SJSA1 (cell line): ENCODE data around the gene POU2F2. TPM values are rescaled to one million over a fixed set of nuclear protein-coding genes. Genes with fewer than 3 reads are reported as not detected.
A peak's percentile ranks its signal among the peaks of the same experiment; 100 is the strongest.

ENCODE experiments used
- DNase-seq, 2 experiments: peaks; one replicate each; pipeline ENCODE4 v3.0.0-alpha.2; 2015 to 2020; ENCODE audit warnings: low spot score in 2 of 2, low read depth in 1 of 2
- H3K27ac ChIP-seq: fragments of 250-450 bp; sonication (Bioruptor Pico); 2 replicates; pipeline ENCODE4 v1.5.1; 2020; ENCODE audit warnings: mild to moderate bottlenecking, moderate library complexity
- H3K27me3 ChIP-seq: fragments of 250-450 bp; sonication (Bioruptor Pico); replicated peaks from 2 replicates; pipeline ENCODE4 v1.5.1; 2020; ENCODE audit warnings: mild to moderate bottlenecking, moderate library complexity
- H3K36me3 ChIP-seq: fragments of 250-450 bp; sonication (Bioruptor Pico); 2 replicates; pipeline ENCODE4 v1.5.1; 2020; ENCODE audit warnings: mild to moderate bottlenecking
- H3K4me1 ChIP-seq: fragments of 250-450 bp; sonication (Bioruptor Pico); replicated peaks from 2 replicates; pipeline ENCODE4 v1.6.1; 2021; ENCODE audit warnings: mild to moderate bottlenecking
- H3K4me3 ChIP-seq: fragments of 250-450 bp; sonication (Bioruptor Pico); 2 replicates; pipeline ENCODE4 v1.5.1; 2020; ENCODE audit warnings: mild to moderate bottlenecking
- H3K9me3 ChIP-seq: fragments of 250-450 bp; sonication (Bioruptor Pico); replicated peaks from 2 replicates; pipeline ENCODE4 v1.5.1; 2020; ENCODE audit warnings: mild to moderate bottlenecking
- total RNA-seq: library from RNA; depleted of rRNA; stranded (reverse); fragments of >200 nt; shearing (Covaris generic); gene quantifications from 2 replicates; pipeline ENCODE4 v1.2.3, GENCODE V29; 2014; rRNA removed

The POU2F2 gene
- total RNA-seq = 0.05 TPM in 1 of 2 replicates, not detected in the other

GRCh38 chr19:42132030-42132628, at the start of gene POU2F2:
Gene POU2F2, minus strand, starts transcription at chr19:42132446. Its CDS starts 35 bp downstream, at chr19:42132411.
- Histone ChIP-seq H3K27ac (no peak within 1 kb of the TSS), H3K9me3 (no peaks in the 10 kb centered on the region), H3K4me3 (no peak within 1 kb of the TSS), H3K4me1 (peaks cover 36% of the 10 kb centered on the region), H3K36me3 (no peaks in the 10 kb centered on the region), H3K27me3 (no peaks in the 10 kb centered on the region)
- no peak for DNase-seq

GRCh38 chr19:42178791-42179674, 46.8 kb upstream of the POU2F2 start:
- no peaks in the 10 kb centered on the region for H3K9me3 ChIP-seq
- peaks cover 16% of the 10 kb centered on the region for H3K4me1 ChIP-seq
- no peak overlapping the region for H3K27ac ChIP-seq
- no peak overlapping the region for H3K4me3 ChIP-seq
- no peaks in the 10 kb centered on the region for H3K36me3 ChIP-seq
- H3K27me3 ChIP-seq = peaks cover 60% of the 10 kb centered on the region
- no peak for DNase-seq

GRCh38 chr19:42177686-42178019, 45.4 kb upstream of the POU2F2 start:
- H3K27ac ChIP-seq = no peak overlapping the region
- H3K4me3 ChIP-seq = no peak overlapping the region
- no peaks in the 10 kb centered on the region for H3K9me3 ChIP-seq
- H3K4me1 ChIP-seq = peaks cover 16% of the 10 kb centered on the region
- no peaks in the 10 kb centered on the region for H3K36me3 ChIP-seq
- H3K27me3 ChIP-seq = peaks cover 64% of the 10 kb centered on the region
- no peak for DNase-seq

GRCh38 chr19:42176990-42177685, 44.9 kb upstream of the POU2F2 start:
- Histone ChIP-seq H3K27ac (no peak overlapping the region), H3K4me1 (peaks cover 16% of the 10 kb centered on the region), H3K9me3 (no peaks in the 10 kb centered on the region), H3K4me3 (peak overlapping the region; percentile 14), H3K36me3 (no peaks in the 10 kb centered on the region), H3K27me3 (peaks cover 66% of the 10 kb centered on the region)
- DNase-seq = peak; percentile 58 to 81

- H3K4me3 ChIP-seq = peak overlapping the region; percentile 24
- peaks cover 70% of the 10 kb centered on the region for H3K27me3 ChIP-seq
Measured at GRCh38 chr19:42176649-42176989, 44.4 kb upstream of the POU2F2 start.

GRCh38 chr19:42175952-42176648, 43.9 kb upstream of the POU2F2 start:
- peak in 1 of 2 experiments; percentile 16 for DNase-seq
- Histone ChIP-seq H3K9me3 (no peaks in the 10 kb centered on the region), H3K36me3 (no peaks in the 10 kb centered on the region), H3K27ac (no peak overlapping the region), H3K4me3 (peak overlapping the region; percentile 24), H3K4me1 (peaks cover 16% of the 10 kb centered on the region), H3K27me3 (peaks cover 71% of the 10 kb centered on the region)

More at GRCh38 chr19:42176649-42176989, 44.4 kb upstream of the POU2F2 start:
- H3K36me3 ChIP-seq = no peaks in the 10 kb centered on the region
- DNase-seq = no peak
- H3K9me3 ChIP-seq = no peaks in the 10 kb centered on the region
- H3K27ac ChIP-seq = no peak overlapping the region
- H3K4me1 ChIP-seq = peaks cover 16% of the 10 kb centered on the region

GRCh38 chr19:42174958-42175734, 42.9 kb upstream of the POU2F2 start:
- H3K4me3 ChIP-seq = no peak overlapping the region
- H3K36me3 ChIP-seq = no peaks in the 10 kb centered on the region
- H3K27ac ChIP-seq = no peak overlapping the region
- H3K27me3 ChIP-seq = peaks cover 75% of the 10 kb centered on the region
- H3K9me3 ChIP-seq = no peaks in the 10 kb centered on the region
- no peak for DNase-seq
- H3K4me1 ChIP-seq = peaks cover 16% of the 10 kb centered on the region

GRCh38 chr19:42174188-42174587, 41.9 kb upstream of the POU2F2 start:
- Histone ChIP-seq H3K4me1 (peaks cover 16% of the 10 kb centered on the region), H3K4me3 (no peak overlapping the region), H3K36me3 (no peaks in the 10 kb centered on the region), H3K27ac (no peak overlapping the region), H3K27me3 (peaks cover 68% of the 10 kb centered on the region), H3K9me3 (no peaks in the 10 kb centered on the region)
- no peak for DNase-seq

GRCh38 chr19:42173695-42174094, 41.4 kb upstream of the POU2F2 start:
- H3K27me3 ChIP-seq = peaks cover 63% of the 10 kb centered on the region
- H3K4me1 ChIP-seq = peaks cover 16% of the 10 kb centered on the region

GRCh38 chr19:42172261-42172660, 40.0 kb upstream of the POU2F2 start:
- Histone ChIP-seq H3K4me1 (peaks cover 14% of the 10 kb centered on the region), H3K27me3 (peaks cover 49% of the 10 kb centered on the region), H3K9me3 (no peaks in the 10 kb centered on the region), H3K36me3 (no peaks in the 10 kb centered on the region), H3K4me3 (no peak overlapping the region), H3K27ac (no peak overlapping the region)
- DNase-seq = no peak

More at GRCh38 chr19:42173695-42174094, 41.4 kb upstream of the POU2F2 start:
- no peaks in the 10 kb centered on the region for H3K36me3 ChIP-seq
- no peak overlapping the region for H3K27ac ChIP-seq
- no peaks in the 10 kb centered on the region for H3K9me3 ChIP-seq
- DNase-seq = no peak
- H3K4me3 ChIP-seq = no peak overlapping the region

- Histone ChIP-seq H3K27me3 (peaks cover 40% of the 10 kb centered on the region), H3K9me3 (no peaks in the 10 kb centered on the region), H3K27ac (no peak overlapping the region), H3K4me3 (no peak overlapping the region), H3K36me3 (no peaks in the 10 kb centered on the region), H3K4me1 (peaks cover 2% of the 10 kb centered on the region)
- DNase-seq = no peak
Measured at GRCh38 chr19:42170715-42171114, 38.5 kb upstream of the POU2F2 start.

GRCh38 chr19:42169486-42170413, 37.5 kb upstream of the POU2F2 start:
- no peak overlapping the region for H3K27ac ChIP-seq
- H3K36me3 ChIP-seq = no peaks in the 10 kb centered on the region
- no peak for DNase-seq
- H3K4me3 ChIP-seq = no peak overlapping the region
- no peaks in the 10 kb centered on the region for H3K4me1 ChIP-seq
- H3K27me3 ChIP-seq = peaks cover 40% of the 10 kb centered on the region
- H3K9me3 ChIP-seq = no peaks in the 10 kb centered on the region
